Endometrium (tissue), 2 donors: ENCODE measurements around the gene RNF183.

Experiments
- FAIRE-seq: peaks from 2 replicates; lab custom pipeline; 2012; peaks lifted over from hg19 to GRCh38; lab: Jason Lieb, UNC
- donor health status: control.
- donor health status: control.

RNF183 gene

GRCh38 chr9:113302792-113303418, at the start of gene RNF183:
TSS of gene RNF183 (minus strand) at chr9:113303376. CDS start at chr9:113298184, 5,192 bp downstream.
- FAIRE-seq, result no peak

- FAIRE-seq, result no peak
Measured at GRCh38 chr9:113352411-113352810, 49.2 kb upstream of the RNF183 start.

- FAIRE-seq, result no peak
Measured at GRCh38 chr9:113352006-113352405, 48.8 kb upstream of the RNF183 start.

GRCh38 chr9:113350937-113351336, 47.8 kb upstream of the RNF183 start:
- no peak for FAIRE-seq

- FAIRE-seq, result no peak
Measured at GRCh38 chr9:113350107-113350661, 47.0 kb upstream of the RNF183 start.

GRCh38 chr9:113349445-113350094, 46.4 kb upstream of the RNF183 start, which contains the start of gene BSPRY:
TSS of gene BSPRY (plus strand) at chr9:113349541. CDS start at chr9:113349580, 39 bp downstream.
- FAIRE-seq, result no peak

GRCh38 chr9:113349066-113349444, 45.9 kb upstream of the RNF183 start:
- no peak for FAIRE-seq

- no peak for FAIRE-seq
Measured at GRCh38 chr9:113348437-113348836, 45.3 kb upstream of the RNF183 start.

GRCh38 chr9:113345671-113346070, 42.5 kb upstream of the RNF183 start:
- no peak for FAIRE-seq

- FAIRE-seq, result no peak
Measured at GRCh38 chr9:113345190-113345589, 42.0 kb upstream of the RNF183 start.

GRCh38 chr9:113343732-113344231, 40.6 kb upstream of the RNF183 start:
- no peak for FAIRE-seq

- no peak for FAIRE-seq
Measured at GRCh38 chr9:113341712-113342410, 38.7 kb upstream of the RNF183 start.

- FAIRE-seq, result no peak
Measured at GRCh38 chr9:113340011-113340699, 37.0 kb upstream of the RNF183 start, which contains the start of gene WDR31. TSS of gene WDR31 (minus strand) at chr9:113340275. CDS start at chr9:113332022, 8,253 bp downstream.

GRCh38 chr9:113337714-113338113, 34.5 kb upstream of the RNF183 start:
- no peak for FAIRE-seq

GRCh38 chr9:113331780-113332179, 28.6 kb upstream of the RNF183 start:
- no peak for FAIRE-seq

- no peak for FAIRE-seq
Measured at GRCh38 chr9:113328045-113328782, 25.0 kb upstream of the RNF183 start.

GRCh38 chr9:113326230-113326629, 23.1 kb upstream of the RNF183 start:
- FAIRE-seq, result no peak

- FAIRE-seq, result no peak
Measured at GRCh38 chr9:113322671-113323070, 19.5 kb upstream of the RNF183 start.

- no peak for FAIRE-seq
Measured at GRCh38 chr9:113320051-113320450, 16.9 kb upstream of the RNF183 start.

- no peak for FAIRE-seq
Measured at GRCh38 chr9:113319054-113319453, 15.9 kb upstream of the RNF183 start.

- no peak for FAIRE-seq
Measured at GRCh38 chr9:113317777-113318176, 14.6 kb upstream of the RNF183 start.
